Measurements from ENCODE around the gene MARVELD1.

The MARVELD1 gene

GRCh38 chr10:97676770-97677581, 36.6 kb upstream of the MARVELD1 start:
- TF ChIP-seq, protein P1, sequence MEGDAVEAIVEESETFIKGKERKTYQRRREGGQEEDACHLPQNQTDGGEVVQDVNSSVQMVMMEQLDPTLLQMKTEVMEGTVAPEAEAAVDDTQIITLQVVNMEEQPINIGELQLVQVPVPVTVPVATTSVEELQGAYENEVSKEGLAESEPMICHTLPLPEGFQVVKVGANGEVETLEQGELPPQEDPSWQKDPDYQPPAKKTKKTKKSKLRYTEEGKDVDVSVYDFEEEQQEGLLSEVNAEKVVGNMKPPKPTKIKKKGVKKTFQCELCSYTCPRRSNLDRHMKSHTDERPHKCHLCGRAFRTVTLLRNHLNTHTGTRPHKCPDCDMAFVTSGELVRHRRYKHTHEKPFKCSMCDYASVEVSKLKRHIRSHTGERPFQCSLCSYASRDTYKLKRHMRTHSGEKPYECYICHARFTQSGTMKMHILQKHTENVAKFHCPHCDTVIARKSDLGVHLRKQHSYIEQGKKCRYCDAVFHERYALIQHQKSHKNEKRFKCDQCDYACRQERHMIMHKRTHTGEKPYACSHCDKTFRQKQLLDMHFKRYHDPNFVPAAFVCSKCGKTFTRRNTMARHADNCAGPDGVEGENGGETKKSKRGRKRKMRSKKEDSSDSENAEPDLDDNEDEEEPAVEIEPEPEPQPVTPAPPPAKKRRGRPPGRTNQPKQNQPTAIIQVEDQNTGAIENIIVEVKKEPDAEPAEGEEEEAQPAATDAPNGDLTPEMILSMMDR (IDR thresholded peaks at IDR 0.05) = peak; percentile 86

GRCh38 chr10:97679594-97679993, 33.9 kb upstream of the MARVELD1 start:
- TF ChIP-seq, protein P1 (IDR thresholded peaks at IDR 0.05) = no peak

DNA sequence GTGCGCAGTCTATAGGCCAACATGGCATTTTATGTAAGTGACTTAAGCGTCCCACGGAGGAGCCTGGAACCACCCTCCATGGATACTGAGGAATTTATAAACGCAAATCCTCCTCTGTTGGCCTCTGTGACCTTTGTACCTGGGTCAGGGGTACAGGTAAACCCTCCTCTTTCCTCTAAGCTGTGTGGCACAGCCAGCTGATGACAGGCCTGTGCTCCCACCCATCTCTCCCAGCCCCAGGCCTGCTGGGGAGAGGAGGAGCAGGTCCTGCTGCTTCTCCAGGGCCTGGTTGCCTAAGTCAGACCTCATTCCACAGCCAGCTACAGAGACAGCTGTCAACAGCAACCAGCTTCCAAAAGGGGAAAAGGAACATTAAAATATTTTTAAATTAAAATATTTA, 31.5 kb upstream of the MARVELD1 start:
- TF ChIP-seq, protein P1 (IDR thresholded peaks at IDR 0.05) = no peak

- TF ChIP-seq, protein P1 (IDR thresholded peaks at IDR 0.05) = no peak
These were observed 29.8 kb upstream of the MARVELD1 start for GRCh38 chr10:97683556-97684367.

- TF ChIP-seq, protein P1 (IDR thresholded peaks at IDR 0.05) = no peak
These were observed 28.6 kb upstream of the MARVELD1 start for GRCh38 chr10:97684866-97685394.

DNA sequence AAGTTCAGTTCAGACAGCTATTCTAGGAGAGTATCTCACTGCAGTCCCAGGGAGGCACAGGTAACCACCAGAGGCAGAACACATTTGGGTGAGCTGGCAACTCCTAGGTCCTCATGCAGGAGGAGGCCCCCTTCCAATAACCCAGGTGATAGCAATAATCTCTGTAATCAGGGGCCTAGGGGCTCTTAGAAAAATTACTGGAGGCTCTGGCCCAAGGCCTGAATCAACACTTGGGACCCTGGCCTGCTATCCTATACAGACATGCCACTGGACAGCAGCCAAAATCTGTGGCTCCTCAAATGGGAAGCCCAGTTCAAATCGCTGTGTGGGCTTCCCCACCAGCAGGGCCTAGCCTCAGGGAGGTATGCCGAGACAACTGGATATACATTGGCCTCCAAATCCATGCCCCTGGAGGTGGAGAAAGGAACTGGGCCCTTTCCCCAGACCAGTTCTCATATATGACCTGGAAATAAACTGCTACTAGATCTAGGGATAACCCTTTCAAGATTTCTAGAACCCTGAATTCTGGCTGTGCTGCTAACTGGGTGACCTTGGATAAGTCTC, 28.1 kb upstream of the MARVELD1 start:
- TF ChIP-seq, protein P1 (IDR thresholded peaks at IDR 0.05) = no peak

DNA sequence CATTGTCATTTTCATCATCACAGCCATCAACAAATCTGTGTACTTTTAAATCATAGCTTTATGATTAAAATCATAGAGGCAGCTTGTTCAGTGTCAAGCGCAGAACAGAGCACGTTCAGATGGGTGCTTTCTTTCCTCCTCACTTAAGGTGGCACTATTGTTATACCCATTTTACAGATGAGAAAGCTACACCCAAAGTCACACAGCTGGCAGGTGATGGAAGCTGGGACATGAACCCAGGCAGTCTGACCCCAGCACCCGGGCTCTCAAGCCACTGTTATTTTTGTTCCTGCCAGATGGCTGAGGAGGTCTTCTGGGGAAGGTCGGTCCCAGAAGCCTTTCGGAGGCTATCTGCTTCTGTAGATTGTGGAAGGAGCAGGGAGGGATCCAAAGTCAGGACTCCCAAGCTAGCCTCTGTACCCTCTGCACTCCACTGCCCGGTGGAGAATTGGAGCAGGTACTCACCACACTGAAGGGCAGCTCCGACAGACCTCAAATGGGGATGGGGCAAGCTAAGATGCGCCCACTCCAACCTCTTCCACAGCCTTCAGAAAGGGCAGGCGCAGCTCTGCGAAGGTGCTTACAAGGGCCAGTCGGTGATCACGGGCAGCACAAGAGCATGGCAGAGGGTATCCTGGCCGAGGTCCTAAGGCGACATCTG, 27.1 kb upstream of the MARVELD1 start:
- TF ChIP-seq, protein P1 (IDR thresholded peaks at IDR 0.05) = no peak

Measured in LNCAP (cell line).